ENCODE measurements around the gene PRXL2B.

Gene PRXL2B

GRCh38 chr1:2601721-2602303 lies 15.2 kb downstream of the PRXL2B start:
- DNase-seq, result no peak

GRCh38 chr1:2602311-2602835 lies 15.8 kb downstream of the PRXL2B start:
- no peak for DNase-seq

- DNase-seq, result no peak
Observed at GRCh38 chr1:2602866-2603520, 16.4 kb downstream of the PRXL2B start.

DNA sequence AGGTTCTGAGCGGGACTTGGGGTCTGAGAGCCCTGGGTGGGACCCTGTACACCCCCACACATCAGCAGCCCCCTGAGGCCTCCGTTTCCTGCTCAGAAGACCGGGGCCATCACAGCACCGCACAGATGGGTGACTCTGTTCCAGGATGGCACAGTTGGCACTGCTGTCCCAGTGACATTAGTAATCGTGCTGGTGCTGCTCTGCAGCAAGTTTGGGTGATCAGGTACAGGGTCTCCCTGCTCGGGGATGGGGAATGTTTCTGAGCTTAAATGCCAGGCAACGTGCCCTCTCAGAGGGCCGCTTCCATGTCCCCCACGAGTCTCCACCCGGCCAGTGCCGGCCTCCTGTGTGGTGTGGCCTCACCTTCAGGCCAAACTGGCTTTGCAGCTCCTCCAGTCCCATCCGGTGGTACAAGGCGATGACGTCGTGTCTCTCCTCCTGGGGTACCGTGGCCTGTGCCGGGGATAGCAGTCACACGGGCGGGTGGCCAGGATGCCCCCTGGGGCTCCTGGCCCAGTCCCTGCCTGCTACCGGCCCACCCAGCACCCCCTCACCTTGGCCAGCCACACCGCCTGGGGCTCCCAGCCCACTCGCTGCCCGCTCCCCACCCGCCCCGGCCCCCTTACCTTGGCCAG lies 17.1 kb downstream of the PRXL2B start:
- no peak for DNase-seq

DNA sequence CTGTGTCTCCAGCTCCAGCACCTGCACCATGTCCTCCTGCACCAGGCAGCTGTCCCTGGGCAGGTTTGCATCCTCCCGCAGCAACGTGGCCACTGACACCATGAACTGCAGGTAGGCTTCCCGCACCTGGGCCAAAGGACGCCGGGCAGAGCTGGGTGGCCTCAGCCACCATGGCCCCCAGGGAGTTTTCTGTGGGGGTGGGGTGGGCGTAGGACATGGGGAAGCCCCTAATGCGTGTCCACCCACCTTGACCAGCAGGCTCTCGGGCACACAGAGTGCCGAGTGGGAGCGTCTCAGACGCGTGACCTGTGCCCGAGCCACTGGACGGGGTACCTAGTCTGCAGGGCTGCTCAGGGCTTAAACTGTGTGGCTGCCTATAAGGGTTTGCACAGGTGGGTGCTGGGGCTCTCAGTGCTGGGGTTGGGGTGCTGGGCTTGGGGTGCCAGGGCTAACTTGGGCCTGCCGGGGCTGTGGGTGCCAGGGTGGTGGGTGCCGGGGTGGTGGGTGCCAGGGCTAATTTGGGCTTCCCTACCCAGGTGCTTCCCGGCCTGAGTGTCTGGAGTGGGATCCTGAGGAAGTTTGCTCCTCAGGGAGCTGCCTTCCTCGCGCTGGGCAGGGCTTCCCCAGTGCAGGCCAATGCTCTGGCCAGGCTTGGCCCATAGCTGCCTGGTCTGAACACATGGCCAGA lies 17.7 kb downstream of the PRXL2B start:
- no peak for DNase-seq

DNA sequence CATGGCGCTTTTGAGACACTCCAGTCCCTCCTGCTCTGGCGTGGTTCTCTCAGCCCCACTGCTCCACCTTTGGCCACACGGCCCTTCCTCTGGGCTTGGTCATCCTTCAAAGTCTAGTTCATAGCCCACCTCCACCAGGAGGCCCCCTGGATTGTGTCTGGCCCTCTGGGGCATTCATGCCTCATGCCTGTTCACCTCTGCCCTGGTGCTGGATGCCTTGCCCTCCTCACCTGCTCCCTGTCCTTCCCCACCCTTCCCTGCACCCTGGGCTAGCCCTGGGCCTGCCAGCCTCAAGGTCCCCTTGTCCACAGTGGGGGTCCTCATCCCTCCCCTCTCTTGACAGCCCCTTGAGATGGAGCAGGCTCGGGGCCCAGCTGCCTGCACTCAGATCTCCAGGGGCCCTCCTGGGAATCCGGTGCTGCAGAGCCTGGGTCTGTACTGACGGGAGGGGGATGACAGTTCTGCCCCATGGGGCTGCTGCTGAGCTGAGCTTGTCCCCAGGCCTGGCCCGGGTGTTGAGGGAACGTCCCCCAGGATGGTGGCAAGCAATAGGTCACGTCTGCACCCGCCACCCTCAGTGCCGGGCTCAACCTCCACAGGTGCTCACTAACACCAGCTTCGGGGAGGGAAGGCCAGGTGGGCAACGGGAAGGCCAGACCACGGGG lies 18.4 kb downstream of the PRXL2B start:
- DNase-seq, result no peak

GRCh38 chr1:2605509-2606395 lies 19.2 kb downstream of the PRXL2B start:
- no peak for DNase-seq

- DNase-seq, result no peak
Observed at GRCh38 chr1:2606396-2606880, 19.9 kb downstream of the PRXL2B start.

GRCh38 chr1:2606881-2607621 lies 20.5 kb downstream of the PRXL2B start:
- no peak for DNase-seq

- no peak for DNase-seq
Observed at GRCh38 chr1:2607641-2608091, 21.1 kb downstream of the PRXL2B start.

DNA sequence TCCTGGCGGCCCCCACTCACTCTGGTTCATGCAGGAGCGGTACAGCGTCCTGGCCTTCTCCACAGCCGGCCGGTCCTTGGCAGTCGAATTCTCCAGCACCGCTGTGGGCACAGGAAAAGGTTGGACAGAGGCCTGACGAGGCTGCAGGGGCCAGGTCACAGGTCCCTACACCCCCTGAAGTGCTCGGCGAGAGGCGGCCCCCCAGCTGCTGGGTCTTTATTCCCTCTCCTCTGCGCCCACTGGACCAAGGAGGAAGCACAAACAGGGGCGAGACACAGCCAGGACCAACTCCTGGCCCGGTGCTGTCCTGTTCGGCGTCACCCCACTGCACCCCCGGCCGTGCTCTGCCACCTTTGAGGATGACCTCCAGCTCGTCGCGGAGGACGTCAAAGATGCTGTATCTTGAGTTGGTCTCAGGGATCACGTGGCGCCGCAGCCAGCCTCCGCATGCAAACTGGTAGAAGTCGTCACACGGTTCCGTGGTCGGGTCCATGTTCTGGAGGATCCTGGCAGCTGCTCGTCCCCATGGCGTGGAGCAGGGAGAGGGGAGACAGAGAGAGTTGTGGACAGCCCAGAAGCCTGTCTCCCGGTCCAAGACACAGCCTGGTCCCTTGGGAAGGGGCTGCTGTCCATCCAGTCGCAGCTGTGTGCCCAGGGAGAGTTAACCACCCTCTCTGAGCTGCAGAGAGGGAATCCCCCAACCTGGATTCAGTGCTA lies 22.9 kb downstream of the PRXL2B start:
- DNase-seq, result no peak

- DNase-seq, result no peak
Observed at GRCh38 chr1:2610036-2610959, 23.7 kb downstream of the PRXL2B start.

DNA sequence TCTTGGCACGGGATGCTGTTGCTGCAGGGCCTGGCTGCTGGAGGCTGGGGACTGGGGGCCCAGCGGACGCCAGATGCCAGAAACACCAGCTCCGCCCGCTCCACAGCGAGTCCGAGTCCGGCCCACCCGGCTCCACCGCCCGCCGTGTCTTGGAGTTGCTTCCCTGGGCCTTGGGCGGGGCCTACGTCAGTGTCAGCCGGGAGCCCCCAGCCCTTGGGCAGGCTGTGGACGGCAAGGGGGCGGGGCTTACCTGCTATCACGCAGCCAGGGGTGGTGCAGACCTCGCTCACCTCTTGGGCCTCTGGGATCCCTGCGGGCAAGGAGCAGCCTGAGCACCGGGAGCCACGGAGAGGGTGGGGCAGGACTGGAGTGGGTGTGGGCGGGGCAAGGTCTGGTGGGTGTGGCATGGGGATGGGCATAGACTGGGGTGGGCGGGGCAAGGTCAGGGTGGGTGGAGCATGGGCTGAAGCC lies 24.5 kb downstream of the PRXL2B start:
- peak; percentile 47 to 51 for DNase-seq

DNA sequence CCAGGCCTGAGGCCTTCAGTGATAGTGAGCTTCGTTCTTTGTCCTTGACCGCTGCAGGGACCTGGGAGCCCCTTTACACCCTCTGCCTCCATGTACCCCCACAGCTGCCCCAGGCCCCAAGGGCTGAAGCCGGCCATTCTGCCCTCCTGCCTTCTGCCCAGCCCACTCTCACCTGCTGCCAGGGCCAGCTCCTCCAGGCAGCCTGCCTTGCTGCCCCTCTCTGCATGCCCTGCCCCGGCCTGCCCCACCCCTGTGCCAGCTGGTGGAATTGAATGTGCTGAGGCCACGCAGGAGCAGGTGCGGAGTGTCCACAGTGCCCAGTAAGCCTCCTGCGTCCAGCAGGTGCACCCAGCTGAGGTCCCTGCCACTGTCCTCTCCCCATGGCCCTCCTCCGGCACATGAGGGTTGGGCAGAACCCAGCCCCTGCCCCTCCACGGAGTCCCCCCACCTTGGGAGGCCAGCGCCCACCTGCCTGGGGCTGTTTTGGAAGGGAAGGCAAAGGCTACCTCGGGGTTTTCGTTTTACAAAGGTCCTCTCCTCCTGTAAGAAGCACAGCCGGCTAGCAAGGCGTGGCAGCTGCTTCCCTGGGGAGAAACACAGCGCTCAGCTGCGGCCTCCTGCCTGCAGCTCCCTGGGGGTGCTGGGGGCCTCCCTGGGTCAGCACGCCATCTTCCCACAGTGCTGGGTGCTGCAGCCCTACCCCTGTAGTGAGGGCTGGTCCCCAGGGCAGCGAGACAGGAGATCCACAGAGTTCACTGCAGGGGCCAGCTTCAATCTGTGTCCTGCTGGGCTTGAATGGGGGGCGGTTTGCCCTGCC lies 25.3 kb downstream of the PRXL2B start:
- DNase-seq, result no peak

DNA sequence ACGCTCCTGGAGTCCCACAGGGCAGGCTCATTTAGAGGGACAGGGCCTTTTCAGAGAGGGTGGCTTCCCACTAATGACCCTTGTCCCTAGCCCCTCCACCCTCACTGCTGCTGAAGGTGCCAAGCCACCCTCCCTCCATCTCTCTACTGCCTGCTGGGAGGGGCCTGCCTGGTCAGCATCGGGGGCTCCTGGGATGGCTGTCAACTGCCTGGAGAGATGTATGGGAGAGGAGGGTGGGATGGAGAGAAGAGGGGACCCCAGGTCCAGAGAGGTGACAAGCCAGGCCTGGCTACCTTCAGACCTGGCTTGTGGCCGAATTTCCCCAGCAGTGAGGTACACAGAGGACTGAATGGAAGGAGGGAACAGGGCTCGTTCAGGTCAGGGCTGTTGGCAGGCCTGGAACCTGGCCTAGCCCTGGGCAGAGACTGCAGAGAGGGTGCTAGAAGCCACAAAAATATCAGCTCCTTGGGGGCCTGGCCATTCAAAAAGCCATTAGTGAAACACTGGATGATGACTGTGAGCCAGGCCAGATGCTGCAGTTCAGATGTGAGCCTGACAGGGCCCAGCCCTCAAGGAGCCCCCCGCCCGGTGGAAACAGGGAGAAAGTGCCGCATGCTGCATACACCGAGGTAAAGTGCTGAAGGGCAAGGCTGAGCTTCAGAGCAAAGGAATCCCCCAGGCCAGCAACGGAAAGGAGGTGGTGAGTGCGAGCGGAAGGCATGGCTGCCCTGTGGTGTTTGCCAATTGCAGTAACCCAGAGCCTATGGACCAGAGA lies 26.2 kb downstream of the PRXL2B start:
- no peak for DNase-seq

DNA sequence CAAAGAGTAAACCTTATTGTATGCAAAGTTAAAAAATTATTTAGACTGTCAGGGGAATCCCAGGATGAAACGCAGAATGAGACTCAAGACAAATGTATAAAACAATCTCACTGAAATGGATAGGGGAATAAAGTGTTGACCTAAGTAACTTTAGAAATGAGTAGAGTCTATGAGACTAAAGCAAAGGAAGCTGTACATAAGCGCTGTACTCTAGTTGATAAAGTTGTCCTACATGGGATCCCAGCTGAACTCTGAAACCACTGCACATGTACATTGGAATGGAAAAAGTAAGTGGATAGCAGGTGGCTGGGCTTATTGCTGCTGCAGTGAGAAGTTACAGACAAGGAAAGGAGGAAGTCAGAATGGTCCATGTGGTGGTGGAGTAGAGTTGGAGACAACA lies 27.6 kb downstream of the PRXL2B start:
- no peak for DNase-seq

DNA sequence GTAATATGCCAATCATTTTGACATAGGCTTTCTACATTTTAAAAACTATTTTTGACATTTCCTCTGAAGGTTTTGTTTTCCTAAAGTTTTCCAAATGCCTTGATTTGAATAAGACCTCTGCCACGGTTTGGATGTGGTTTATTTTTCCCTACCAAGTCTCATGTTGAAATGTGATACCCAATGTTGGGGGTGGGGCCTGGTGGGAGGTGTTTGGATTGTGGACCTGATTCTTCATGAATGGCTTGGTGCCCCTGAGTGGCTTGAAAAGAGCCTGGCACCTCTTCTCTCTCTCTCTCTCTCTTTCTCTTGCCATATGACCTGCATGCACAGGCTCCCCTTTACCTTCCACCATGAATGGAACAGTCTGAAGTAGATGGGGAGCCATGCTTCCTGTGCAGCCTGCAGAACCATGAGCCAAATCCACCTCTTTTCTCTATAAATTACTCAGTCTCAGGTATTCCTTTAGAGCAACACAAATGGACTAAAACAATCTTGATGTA lies 31.4 kb downstream of the PRXL2B start:
- no peak for DNase-seq
